HepG2 (cell line): Measurements from ENCODE around the gene GRM8. TPM values are rescaled to one million over a fixed set of nuclear protein-coding genes. Genes with fewer than 3 reads are reported as not detected.

ENCODE experiments used
- ATAC-seq: fragments of 200-7000 bp; cut with Tn5 transposase; 3 replicates; pipeline ENCODE4 v1.9.1; 2020; ENCODE audit warnings: mild to moderate bottlenecking, moderate library complexity
- BruUV-seq: library from RNA; stranded (reverse); fragments of 400-500 nt; replicated peaks from 2 replicates; lab custom pipeline; 2021; lab: Mats Ljungman, UMichigan
- CTCF ChIA-PET: fragments of 300-600 bp; formaldehyde crosslinking; extraction: SDS; loops from one replicate; lab custom pipeline; 2021; ENCODE audit warnings: low total read pairs, inconsistent platforms, low intra/inter-chr PET ratio; lab: Yijun Ruan, JAX
- POLR2A ChIA-PET: fragments of 350-600 bp; sonication (Branson Sonifier 250); formaldehyde crosslinking; loops from one replicate; lab custom pipeline; 2020; ENCODE audit warnings: antibody characterized with exemption, inconsistent platforms; lab: Yijun Ruan, JAX
- DNase-seq: peaks from one replicate; pipeline ENCODE4 v3.0.0-alpha.2; 2015; ENCODE audit warnings: low spot score
- FAIRE-seq: peaks from 3 replicates; lab custom pipeline; 2011; peaks lifted over from hg19 to GRCh38; lab: Jason Lieb, UNC
- H2AFZ ChIP-seq: one replicate; pipeline ENCODE4 v1.6.1; 2011; ENCODE audit warnings: low read length, inconsistent platforms
- H3K27ac ChIP-seq: fragments of 300-600 bp; 3 replicates; pipeline ENCODE4 v1.8.0; 2011; ENCODE audit warnings: mixed run types, mild to moderate bottlenecking, mixed read lengths, low read length, inconsistent platforms; ENCODE audit not compliant: insufficient read depth; ENCODE audit errors: extremely low read length
- H3K27me3 ChIP-seq, 2 experiments: fragments of 200-600 bp in 1 of 2; 2 replicates in 1 of 2; 3 replicates in 1 of 2; pipeline versions ENCODE4 v1.6.0 to v1.8.0; 2011; ENCODE audit warnings: low read length in 2 of 2, mild to moderate bottlenecking in 2 of 2, moderate library complexity in 2 of 2, inconsistent platforms in 1 of 2; ENCODE audit not compliant: insufficient read depth in 2 of 2, control insufficient read depth in 1 of 2
- H3K36me3 ChIP-seq, 2 experiments: fragments of 200-600 bp in 1 of 2; replicated peaks in 1 of 2; 2 replicates in 1 of 2; 3 replicates in 1 of 2; pipeline versions ENCODE4 v1.5.1 to v1.8.0; 2011; ENCODE audit warnings: low read length in 2 of 2, inconsistent platforms in 1 of 2; ENCODE audit not compliant: insufficient read depth in 2 of 2, control insufficient read depth in 1 of 2
- H3K4me1 ChIP-seq: 2 replicates; pipeline ENCODE4 v1.5.1; 2012; ENCODE audit warnings: low read length, inconsistent platforms; ENCODE audit not compliant: insufficient read depth
- H3K4me2 ChIP-seq: 2 replicates; pipeline ENCODE4 v1.6.0; 2011; ENCODE audit warnings: low read depth, low read length, inconsistent platforms
- H3K4me3 ChIP-seq, 3 experiments: fragments of 200-600 bp in 1 of 3; sonication (generic), shearing (Covaris generic) in 1 of 3; replicated peaks in 1 of 3; 2 replicates each; pipeline ENCODE4 v1.5.1; 2011 to 2016; ENCODE audit warnings: low read length in 3 of 3, inconsistent platforms in 2 of 3, low read depth in 2 of 3, mild to moderate bottlenecking in 2 of 3, control low read depth in 1 of 3, mixed read lengths in 1 of 3; ENCODE audit not compliant: insufficient read depth in 1 of 3
- H3K79me2 ChIP-seq: one replicate; pipeline ENCODE4 v1.6.1; 2011; ENCODE audit warnings: low read length, inconsistent platforms; ENCODE audit not compliant: insufficient read depth
- H3K9ac ChIP-seq: 2 replicates; pipeline ENCODE4 v1.6.0; 2011; ENCODE audit warnings: mild to moderate bottlenecking, low read depth, low read length, inconsistent platforms; ENCODE audit not compliant: insufficient read depth
- H3K9me3 ChIP-seq: 2 replicates; pipeline ENCODE4 v1.5.1; 2012; ENCODE audit warnings: mild to moderate bottlenecking, low read length
- H4K20me1 ChIP-seq: 2 replicates; pipeline ENCODE4 v1.6.0; 2011; ENCODE audit warnings: inconsistent platforms, mild to moderate bottlenecking, low read length, moderate library complexity; ENCODE audit not compliant: insufficient read depth
- CCAR2 ChIP-seq: fragments of 200-400 bp; formaldehyde crosslinking; optimal IDR thresholded peaks from 2 replicates; pipeline ENCODE3; 2018; ENCODE audit warnings: low read depth, mild to moderate bottlenecking, low read length, moderate library complexity
- DPF2 ChIP-seq: sonication (generic); formaldehyde crosslinking; IDR thresholded peaks from 2 replicates; pipeline ENCODE4 v1.4.0; 2020; ENCODE audit warnings: mild to moderate bottlenecking, low read depth, missing genetic modification reagents, borderline replicate concordance
- KDM3A ChIP-seq: IDR thresholded peaks from 2 replicates; pipeline ENCODE4 v1.6.1; 2018; ENCODE audit warnings: low read depth, missing compliant biosample characterization
- ZNF558 ChIP-seq: sonication (generic); formaldehyde crosslinking; IDR thresholded peaks from 2 replicates; pipeline ENCODE4 v1.9.0; 2022; ENCODE audit warnings: mild to moderate bottlenecking, missing genetic modification reagents, borderline replicate concordance
- WGBS: methylation state at CpG from one replicate; pipeline ENCODE4 v1.1.6; 2017; ENCODE audit warnings: low lambda C conversion rate; 5-methylcytosine and 5-hydroxymethylcytosine counted together
- in situ Hi-C: cut with HindIII; loops from 2 replicates; pipeline ENCODE4 v1.10.0; 2017; ENCODE audit warnings: low pct_unique_long_range_greater_than_20kb; ENCODE audit not compliant: extremely low pct_ligation_motif_present
- intact Hi-C: fragments of 100-400 bp; cut with micrococcal nuclease; formaldehyde crosslinking; loops from one replicate; pipeline ENCODE4 v1.10.0; 2022; ENCODE audit not compliant: unreplicated experiment
- polyA plus RNA-seq, 8 experiments: library from polyadenylated mRNA; depleted of rRNA in 3 of 8; stranded (reverse) in 7 of 8; unstranded in 1 of 8; fragments of >200 nt; fragmentation: Illumina TruSeq in 4 of 8; extraction: Trizol in 4 of 8; gene quantifications; 2 replicates each; pipeline versions ENCODE4 v1.2.1 to v1.2.3, GENCODE V29; 2011 to 2016; ENCODE audit warnings: low read depth in 4 of 8, missing spikeins in 1 of 8, mixed read lengths in 1 of 8; ENCODE audit not compliant: insufficient read depth in 1 of 8
- total RNA-seq, 5 experiments: library from RNA; depleted of rRNA; stranded (reverse); fragments of >200 nt; fragmentation: Illumina TruSeq; extraction: Trizol; gene quantifications; 2 replicates each; pipeline ENCODE4 v1.2.3, GENCODE V29; 2016; ENCODE audit warnings: low read depth in 1 of 5
- TF ChIP-seq, protein P1 (sequence below): sonication (generic); formaldehyde crosslinking; IDR thresholded peaks from 2 replicates; pipeline ENCODE4 v1.4.0; 2020; ENCODE audit warnings: missing genetic modification reagents
- TF ChIP-seq, protein P2 (sequence below): sonication (generic); formaldehyde crosslinking; IDR thresholded peaks from 2 replicates; pipeline ENCODE4 v1.4.0; 2020; ENCODE audit warnings: missing genetic modification reagents, borderline replicate concordance
- TF ChIP-seq, protein P3 (sequence below): sonication (generic); IDR thresholded peaks from 2 replicates; pipeline ENCODE4 v1.6.1; 2016; ENCODE audit warnings: low read depth, borderline replicate concordance
- TF ChIP-seq, protein P4 (sequence below): sonication (generic); formaldehyde crosslinking; IDR thresholded peaks from 2 replicates; pipeline ENCODE4 v1.9.0; 2021; ENCODE audit warnings: mild to moderate bottlenecking, missing genetic modification reagents

The GRM8 gene
- total and polyA plus RNA-seq, 2 of the 13 experiments (the other 11 are each of a cell fraction or from before 2014, with no cell fraction given), result not detected

DNA sequence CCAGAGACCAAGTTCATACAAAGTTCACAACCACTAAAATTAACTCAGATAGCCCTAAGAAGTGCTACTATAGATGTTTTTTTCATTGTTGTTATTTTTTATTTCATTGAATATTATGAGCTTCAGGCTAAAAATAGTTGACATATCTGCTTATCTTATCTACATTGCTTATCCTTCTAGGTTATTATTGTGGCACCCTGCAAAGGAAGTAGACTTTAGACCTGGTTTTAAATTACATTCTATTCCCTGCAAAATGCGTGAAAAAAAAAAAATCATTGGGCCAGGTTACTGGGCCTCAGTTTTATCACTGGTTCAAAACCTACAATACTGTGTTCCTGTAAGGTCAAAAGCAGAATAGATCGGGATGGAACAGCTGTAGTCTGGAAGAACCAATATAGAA is 811.0 kb downstream of the GRM8 start:
- Histone ChIP-seq H3K27me3 (no peaks in the 10 kb centered on the region), H3K9ac (no peak overlapping the region), H4K20me1 (no peaks in the 10 kb centered on the region), H2AFZ (no peak overlapping the region)
- in situ Hi-C loops, result no loop called here
- no peak for TF ChIP-seq KDM3A
- TF ChIP-seq, protein P1, sequence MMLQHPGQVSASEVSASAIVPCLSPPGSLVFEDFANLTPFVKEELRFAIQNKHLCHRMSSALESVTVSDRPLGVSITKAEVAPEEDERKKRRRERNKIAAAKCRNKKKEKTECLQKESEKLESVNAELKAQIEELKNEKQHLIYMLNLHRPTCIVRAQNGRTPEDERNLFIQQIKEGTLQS (CRISPR knock-in tag), result no peak
- TF ChIP-seq CCAR2, result no peak
- TF ChIP-seq, protein P2, sequence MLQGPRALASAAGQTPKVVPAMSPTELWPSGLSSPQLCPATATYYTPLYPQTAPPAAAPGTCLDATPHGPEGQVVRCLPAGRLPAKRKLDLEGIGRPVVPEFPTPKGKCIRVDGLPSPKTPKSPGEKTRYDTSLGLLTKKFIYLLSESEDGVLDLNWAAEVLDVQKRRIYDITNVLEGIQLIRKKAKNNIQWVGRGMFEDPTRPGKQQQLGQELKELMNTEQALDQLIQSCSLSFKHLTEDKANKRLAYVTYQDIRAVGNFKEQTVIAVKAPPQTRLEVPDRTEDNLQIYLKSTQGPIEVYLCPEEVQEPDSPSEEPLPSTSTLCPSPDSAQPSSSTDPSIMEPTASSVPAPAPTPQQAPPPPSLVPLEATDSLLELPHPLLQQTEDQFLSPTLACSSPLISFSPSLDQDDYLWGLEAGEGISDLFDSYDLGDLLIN (CRISPR knock-in tag), result no peak
- TF ChIP-seq DPF2 (CRISPR knock-in tag), result no peak
- TF ChIP-seq, protein P3, sequence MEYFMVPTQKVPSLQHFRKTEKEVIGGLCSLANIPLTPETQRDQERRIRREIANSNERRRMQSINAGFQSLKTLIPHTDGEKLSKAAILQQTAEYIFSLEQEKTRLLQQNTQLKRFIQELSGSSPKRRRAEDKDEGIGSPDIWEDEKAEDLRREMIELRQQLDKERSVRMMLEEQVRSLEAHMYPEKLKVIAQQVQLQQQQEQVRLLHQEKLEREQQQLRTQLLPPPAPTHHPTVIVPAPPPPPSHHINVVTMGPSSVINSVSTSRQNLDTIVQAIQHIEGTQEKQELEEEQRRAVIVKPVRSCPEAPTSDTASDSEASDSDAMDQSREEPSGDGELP, result no peak
- TF ChIP-seq ZNF558 (CRISPR knock-in tag), result no peak
- TF ChIP-seq, protein P4, sequence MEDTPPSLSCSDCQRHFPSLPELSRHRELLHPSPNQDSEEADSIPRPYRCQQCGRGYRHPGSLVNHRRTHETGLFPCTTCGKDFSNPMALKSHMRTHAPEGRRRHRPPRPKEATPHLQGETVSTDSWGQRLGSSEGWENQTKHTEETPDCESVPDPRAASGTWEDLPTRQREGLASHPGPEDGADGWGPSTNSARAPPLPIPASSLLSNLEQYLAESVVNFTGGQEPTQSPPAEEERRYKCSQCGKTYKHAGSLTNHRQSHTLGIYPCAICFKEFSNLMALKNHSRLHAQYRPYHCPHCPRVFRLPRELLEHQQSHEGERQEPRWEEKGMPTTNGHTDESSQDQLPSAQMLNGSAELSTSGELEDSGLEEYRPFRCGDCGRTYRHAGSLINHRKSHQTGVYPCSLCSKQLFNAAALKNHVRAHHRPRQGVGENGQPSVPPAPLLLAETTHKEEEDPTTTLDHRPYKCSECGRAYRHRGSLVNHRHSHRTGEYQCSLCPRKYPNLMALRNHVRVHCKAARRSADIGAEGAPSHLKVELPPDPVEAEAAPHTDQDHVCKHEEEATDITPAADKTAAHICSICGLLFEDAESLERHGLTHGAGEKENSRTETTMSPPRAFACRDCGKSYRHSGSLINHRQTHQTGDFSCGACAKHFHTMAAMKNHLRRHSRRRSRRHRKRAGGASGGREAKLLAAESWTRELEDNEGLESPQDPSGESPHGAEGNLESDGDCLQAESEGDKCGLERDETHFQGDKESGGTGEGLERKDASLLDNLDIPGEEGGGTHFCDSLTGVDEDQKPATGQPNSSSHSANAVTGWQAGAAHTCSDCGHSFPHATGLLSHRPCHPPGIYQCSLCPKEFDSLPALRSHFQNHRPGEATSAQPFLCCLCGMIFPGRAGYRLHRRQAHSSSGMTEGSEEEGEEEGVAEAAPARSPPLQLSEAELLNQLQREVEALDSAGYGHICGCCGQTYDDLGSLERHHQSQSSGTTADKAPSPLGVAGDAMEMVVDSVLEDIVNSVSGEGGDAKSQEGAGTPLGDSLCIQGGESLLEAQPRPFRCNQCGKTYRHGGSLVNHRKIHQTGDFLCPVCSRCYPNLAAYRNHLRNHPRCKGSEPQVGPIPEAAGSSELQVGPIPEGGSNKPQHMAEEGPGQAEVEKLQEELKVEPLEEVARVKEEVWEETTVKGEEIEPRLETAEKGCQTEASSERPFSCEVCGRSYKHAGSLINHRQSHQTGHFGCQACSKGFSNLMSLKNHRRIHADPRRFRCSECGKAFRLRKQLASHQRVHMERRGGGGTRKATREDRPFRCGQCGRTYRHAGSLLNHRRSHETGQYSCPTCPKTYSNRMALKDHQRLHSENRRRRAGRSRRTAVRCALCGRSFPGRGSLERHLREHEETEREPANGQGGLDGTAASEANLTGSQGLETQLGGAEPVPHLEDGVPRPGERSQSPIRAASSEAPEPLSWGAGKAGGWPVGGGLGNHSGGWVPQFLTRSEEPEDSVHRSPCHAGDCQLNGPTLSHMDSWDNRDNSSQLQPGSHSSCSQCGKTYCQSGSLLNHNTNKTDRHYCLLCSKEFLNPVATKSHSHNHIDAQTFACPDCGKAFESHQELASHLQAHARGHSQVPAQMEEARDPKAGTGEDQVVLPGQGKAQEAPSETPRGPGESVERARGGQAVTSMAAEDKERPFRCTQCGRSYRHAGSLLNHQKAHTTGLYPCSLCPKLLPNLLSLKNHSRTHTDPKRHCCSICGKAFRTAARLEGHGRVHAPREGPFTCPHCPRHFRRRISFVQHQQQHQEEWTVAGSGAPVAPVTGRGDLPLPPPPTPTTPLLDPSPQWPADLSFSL, result no peak
- TF ChIP-seq, all 625 proteins: peak for 0
- DNase-seq, result no peak
- ChIA-PET POLR2A (no interaction called here), CTCF (no interaction called here)
- ATAC-seq, result no peak
- intact Hi-C loops, result no loop called here
- no peak overlapping the region for H3K4me2 ChIP-seq
- H3K4me3 ChIP-seq, result no peak overlapping the region
- 22% methylated on average over 2 of the region's 2 CpGs for WGBS
- no peaks in the 10 kb centered on the region for H3K4me1 ChIP-seq
- peaks cover 72% of the 10 kb centered on the region for H3K9me3 ChIP-seq
- H3K36me3 ChIP-seq, result no peaks in the 10 kb centered on the region
- no peak overlapping the region for H3K27ac ChIP-seq
- FAIRE-seq, result no peak
- BruUV-seq, result no TSS peak
- no peaks in the 10 kb centered on the region for H3K79me2 ChIP-seq
